Fibroblast of skin of left biceps (primary cell): ENCODE data around the gene UBA5.
A peak's percentile ranks its signal among the peaks of the same experiment; 100 is the strongest.
"Not testable (repeated sequence)": the region's sequence is repeated elsewhere in the genome, so short reads cannot be mapped to it uniquely, and the experiment has no call there.

ENCODE experiments used
- DNase-seq, 2 experiments: peaks; one replicate each; pipeline ENCODE4 v3.0.0-alpha.2; 2013; ENCODE audit warnings: low read depth in 2 of 2

The UBA5 gene

DNA sequence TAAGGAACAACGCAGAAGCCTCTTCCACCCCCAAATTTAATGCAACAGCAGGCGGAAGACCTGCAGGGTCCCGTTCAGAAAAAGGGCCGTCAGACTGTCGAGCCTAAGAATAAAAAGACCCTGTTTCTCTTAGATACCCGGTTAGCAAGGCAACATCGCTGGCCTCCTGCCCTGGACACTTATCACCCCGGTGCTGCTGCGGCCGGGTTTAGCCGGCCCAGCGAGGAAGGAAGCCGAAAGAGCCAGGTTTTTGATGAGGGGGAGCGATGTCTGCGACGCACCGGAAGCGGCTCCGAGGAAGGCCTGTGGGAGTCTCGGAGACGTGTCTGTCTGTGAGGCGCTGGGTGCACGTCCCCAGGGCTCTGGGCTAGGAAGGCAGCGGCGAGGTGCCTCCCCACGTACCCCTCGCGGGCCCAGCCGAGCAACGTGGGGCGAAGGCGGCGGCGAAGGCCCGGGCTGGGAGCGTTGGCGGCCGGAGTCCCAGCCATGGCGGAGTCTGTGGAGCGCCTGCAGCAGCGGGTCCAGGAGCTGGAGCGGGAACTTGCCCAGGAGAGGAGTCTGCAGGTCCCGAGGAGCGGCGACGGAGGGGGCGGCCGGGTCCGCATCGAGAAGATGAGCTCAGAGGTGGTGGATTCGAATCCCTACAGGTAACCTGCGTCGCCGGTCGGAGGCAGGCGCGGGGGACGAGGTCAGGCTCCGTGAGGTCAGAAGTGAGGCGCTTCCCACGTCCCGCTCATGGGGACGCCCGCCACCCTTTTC, at the start of gene UBA5:
TSS of gene UBA5 (plus strand) at position 278 of the 759 bp plus-strand sequence. CDS start at position 487, 209 bp downstream.
- no peak for DNase-seq

DNA sequence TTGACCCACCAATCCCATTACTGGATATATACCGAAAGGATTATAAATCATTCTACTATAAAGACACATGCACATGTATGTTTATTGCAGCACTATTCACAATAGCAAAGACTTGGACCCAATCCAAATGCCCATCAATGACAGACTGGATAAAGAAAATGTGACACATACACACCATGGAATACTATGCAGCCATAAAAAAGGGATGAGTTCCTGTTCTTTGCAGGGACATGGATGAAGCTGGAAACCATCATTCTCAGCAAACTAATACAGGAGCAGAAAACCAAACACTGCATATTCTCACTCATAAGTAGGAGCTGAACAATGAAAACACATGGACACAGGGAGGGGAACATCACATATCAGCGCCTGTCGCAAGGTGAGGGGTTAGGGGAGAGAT, 44.8 kb upstream of the UBA5 start:
- not testable (repeated sequence) for DNase-seq

DNA sequence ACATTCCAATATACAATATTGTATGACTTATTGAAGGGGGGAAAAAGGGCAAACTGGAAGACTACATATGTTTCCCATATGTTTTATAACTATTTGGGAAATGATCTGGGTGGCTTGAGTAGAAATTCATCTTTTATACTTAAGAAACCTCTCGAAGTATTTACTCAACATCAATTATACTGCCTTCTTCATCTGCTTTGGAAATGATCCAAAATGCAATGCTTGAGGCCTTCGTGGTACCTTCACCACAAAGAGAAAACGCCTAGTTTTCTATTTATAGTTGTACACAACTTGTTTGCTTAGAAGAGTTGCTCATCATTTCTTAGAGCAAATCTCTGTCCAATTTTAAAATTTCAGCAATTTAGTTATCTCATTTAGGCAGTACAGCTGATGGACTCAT, 44.2 kb upstream of the UBA5 start:
- peak in 1 of 2 experiments; percentile 58 for DNase-seq

DNA sequence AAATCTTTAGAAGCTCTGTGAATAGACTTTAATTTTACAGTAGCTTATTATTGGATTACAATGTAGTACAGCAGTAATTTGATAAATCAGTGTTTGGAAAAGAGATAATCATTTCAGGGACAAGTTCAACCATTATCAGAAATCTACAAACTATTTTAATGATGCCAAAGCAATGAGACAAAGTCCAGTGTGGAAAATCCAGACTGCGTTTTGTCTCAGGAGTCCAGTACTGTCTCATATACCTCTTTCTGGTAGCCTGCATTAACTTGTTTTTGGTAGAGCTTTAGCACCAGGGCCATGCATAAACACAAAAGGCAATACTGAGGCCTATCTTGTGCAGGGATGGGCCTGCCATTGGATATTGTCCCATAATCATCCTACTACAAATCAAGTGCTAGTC, 43.3 kb upstream of the UBA5 start:
- no peak for DNase-seq

DNA sequence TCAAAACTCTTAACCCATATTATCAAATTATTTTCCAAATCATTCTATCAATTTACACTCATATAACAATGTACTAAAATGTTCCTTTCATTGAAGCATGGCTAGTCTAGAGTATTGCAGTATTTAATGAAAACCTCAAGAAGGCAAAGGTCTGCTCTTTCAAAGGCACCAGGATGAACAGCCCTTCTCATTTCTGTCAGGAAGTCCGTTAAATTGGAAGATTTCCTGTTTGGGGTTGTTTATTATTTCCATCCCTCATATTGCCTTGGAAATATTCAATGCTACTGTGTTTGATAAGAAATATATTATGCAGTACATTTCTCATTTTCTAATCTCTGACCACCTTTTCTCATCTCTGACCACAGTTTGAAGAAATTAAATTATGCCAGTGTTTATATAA, 38.0 kb upstream of the UBA5 start:
- no peak for DNase-seq

DNA sequence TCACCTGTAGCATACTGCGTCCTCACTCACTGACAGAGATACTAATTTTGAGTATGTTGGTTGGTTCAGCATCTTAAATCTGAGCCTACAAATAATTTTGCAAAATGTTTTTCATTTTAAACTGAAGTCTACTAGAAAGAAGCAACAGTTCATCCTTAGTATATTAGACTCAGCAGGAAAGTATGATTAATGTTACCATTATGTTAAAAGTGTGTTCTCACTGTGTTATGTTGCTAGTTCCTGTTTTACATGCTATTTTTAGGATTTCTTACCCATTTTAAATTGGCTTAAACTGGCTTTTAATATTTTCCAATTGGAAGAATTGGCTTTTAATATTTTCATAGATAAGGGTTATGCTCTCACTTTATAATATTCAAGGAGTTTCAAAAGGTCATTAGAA, 37.4 kb upstream of the UBA5 start:
- DNase-seq: no peak

DNA sequence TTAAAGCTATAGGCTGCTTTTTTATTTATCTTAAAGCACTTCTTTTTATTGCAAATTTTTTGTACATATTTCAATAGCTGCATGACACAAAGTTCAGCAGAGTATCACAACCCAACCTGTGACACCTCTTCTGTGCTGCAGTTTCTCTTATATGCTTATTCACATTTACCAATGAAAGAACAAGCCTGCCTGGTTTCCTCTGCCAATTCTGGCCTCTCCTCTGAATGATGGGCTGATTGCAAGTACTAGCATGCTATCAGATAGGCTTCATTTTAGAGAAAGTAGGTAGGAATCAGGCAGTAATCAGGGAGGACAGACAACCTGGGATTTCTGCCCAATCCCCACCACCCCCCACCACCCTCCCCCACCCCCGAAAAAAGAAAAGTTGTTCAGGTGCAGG, 36.5 kb upstream of the UBA5 start:
- no peak for DNase-seq

DNA sequence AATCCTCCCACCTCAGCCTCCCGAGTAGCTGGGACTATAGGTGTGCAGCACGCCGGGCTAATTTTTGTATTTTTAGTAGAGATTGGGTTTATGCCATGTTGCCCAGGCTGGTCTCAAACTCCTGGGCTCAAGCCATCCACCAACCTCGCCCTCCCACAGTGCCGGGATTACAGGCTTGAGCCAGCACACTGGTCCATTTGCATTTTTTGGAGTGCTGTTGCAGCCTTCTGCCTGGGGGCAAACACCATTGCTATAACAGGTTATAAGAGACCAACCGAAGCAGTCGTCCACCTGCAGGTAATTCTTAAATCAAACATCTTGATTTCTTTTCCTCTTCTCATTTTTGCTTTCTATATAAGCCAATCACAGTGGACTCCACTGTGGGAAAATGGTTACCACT, 35.3 kb upstream of the UBA5 start:
- no peak for DNase-seq

DNA sequence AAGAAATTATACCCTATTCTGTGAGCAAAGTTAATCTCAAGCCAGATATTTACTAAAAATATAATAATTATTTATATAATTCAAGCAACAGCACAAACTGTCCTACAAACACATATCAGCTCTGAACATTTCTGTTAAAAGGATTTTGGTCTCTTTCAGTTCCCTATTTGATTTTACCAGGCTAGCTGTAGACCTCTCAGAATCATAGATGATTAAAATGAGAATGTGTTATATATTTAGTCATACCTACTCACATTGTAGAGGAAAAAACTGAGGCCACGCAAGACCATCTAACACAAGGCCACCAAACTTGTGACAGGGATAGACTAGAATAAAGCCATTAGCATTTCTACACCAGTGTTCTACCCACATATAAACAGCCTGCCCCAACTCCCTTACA, 34.5 kb upstream of the UBA5 start:
- no peak for DNase-seq

DNA sequence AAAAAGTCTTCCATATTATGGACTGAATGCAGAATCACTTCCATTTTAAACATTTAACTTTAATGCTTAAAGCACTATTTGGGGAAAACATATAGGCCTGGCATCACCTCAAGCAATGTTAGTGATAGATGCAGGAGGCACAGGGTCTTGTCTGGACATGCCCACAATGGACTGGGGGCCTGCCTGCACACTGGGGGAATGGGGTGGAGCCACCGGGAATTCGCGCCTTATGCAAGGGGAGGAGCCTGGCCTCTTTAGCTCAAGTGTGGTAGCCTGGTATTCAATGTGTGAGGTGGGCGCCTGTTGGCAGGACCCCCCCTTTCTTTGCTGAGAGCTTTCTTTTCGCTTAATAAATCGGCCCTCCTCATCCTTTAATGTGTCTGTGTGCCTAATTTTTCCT, 33.2 kb upstream of the UBA5 start:
- no peak for DNase-seq

DNA sequence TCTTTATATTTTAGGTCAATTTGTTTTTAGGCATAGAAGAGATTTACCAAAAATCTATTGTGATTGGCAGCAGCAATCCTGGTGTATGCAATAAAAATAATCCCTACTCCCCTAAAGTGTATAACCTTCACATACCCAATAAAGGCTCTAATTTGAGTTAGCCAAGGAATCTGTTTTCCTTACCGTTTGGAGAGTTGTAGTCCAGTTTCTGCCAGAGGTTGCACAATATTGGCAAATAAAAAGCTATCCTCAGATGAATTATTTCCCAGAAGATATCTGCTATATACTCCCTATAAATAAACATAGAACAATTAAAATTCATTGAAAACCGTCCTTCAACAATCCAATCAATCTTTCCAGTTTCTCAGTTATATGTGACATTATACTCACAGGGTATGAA, 32.0 kb upstream of the UBA5 start:
- no peak for DNase-seq

DNA sequence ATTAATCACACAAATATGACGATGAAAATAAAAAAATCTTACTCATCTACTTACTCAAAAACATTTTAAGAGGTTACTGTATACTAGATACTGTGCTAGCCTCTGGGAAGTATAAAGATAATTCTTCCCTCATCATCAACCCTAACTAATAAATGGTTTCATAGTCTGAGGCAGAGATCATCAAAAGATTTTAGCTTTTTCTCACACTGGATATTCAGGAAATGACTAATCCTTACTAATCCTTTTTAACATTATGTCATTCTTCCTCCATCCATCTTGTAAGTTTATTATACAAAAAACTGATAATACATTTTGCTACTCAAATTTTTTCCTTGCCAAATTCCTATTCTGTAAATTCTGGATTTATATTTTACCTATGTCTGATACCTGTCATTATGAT, 30.2 kb upstream of the UBA5 start:
- DNase-seq: peak; percentile 23 to 32

DNA sequence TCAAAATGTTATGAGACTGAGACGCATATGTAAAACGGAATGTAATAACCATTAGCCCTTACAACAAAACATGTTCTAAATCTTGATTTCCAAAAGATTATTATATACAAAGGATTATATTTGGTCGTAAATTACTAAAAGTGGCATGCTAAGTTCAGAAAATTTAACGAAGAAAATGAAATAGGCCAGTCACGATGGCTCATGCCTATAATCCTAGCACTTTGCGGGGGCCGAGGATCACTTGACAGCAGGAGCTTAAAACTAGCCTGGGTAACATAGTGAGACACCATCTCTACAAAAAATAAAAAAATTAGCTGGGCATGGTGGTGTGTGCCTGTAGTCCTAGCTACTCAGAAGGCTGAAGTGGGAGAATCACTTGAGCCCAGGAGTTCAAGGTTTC, 29.5 kb upstream of the UBA5 start:
- no peak for DNase-seq

DNA sequence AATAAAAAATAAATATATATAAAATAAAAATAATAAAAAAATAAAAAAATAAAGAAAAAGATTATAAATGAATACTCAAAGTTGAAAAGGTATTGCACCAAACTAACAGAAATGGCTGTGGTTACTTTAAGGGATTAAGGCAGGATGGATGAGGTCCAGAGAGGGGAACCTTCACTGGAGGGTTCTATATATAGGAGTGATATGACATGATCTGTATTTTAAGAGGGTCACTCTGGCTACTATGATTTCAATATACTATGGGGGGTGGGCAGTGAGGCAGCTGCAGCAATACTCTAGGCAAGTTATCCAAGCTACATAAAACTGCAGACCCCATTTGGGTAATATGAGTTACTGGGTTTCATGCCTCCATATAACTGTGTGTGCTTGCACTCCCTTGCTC, 25.1 kb upstream of the UBA5 start:
- DNase-seq: no peak

DNA sequence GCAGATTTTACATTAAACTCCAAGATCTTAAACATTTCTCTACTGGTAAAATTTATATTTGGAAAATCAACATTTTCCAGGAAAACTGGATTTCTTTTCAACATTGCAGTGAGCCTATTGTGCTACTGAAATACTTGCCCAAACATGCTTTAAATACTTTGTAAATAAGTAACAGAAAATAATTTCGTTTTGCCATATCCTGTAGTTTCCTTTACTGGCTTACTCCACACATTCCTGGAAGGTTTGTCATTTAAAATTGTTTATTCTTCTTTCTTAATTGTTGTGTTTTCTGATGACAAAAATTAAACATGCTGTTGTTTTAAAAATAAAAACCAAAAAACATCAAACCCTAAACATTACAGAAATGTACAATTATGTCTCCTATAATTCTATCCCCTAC, 22.5 kb upstream of the UBA5 start:
- no peak for DNase-seq

DNA sequence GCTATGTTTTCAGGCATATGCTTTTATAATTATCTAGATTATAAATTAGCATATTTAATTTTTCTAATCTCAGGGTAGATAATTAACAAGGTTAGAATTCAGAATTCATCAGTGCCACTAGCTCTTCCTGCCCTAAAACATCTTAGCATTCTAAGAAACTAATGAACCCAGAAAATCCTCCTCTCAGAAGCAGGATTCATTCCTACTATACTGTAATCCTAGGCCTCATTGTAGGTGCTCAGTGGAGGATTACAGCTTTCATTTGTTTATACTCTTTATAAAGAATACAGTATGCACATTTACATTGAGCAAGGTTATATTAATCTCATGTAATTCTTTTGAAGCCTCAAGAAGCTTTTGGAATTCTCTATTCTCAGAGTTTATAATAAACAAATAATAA, 21.4 kb upstream of the UBA5 start:
- DNase-seq: no peak

DNA sequence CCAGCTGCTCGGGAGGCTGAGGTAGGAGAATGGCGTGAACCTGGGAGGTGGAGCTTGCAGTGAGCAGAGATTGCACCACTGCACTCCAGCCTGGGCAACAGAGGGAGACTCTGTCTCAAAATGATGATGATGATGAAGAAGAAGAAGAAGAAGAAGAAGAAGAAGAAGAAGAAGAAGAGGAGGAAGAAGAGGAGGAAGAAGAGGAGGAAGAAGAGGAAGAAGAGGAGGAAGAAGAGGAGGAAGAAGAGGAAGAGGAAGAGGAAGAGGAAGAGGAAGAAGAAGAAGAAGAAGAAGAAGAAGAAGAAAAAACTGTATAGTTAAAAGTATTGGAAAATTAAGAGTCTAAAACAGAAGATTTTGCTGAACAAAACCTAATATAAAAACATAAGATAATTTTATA, 18.7 kb upstream of the UBA5 start:
- not testable (repeated sequence) for DNase-seq

DNA sequence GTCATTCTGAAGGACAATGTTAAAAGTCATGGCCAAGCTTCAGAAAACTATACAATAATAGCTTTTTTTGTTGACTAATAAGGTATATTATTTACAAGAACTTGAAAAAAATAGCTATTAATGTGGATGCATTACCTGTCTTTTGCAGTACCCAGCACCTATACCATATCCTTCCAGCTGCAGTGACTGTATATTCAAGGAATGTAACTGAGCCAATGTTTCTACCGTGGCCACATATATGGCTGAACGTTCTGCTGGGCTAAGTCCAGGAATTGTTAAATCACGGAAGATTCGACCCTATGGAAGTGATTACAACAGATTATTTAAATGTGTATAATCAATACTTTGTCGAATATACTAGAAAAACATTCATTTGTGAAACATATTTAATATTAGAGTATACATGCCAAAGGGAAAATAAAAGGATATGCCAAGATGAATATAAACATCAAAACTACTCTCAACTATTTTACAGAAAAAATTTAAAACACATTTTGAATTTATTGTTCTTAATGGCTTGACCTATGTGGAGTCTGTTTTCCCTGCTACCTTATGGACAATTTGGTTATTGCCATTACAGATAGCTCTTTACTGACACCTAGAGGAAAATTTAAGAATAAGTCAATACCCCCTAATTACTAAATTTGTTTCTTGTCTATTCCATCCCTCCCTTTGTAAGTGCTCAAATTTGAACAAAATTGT, 18.1 kb upstream of the UBA5 start:
- no peak for DNase-seq

DNA sequence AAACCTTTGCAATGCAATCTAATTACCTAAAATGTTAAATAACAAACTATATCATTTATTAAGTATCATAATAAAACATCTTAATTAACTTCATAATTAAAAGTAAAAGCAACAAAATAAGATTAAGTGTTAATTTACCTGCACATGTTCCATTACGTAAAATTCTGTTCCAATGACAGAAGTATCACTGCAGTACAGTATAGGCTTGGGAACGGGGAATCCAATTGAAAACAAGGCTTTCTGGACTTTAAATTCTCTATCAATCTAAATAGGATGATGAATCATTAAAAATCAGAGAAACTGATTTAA, 17.6 kb upstream of the UBA5 start:
- DNase-seq: no peak

DNA sequence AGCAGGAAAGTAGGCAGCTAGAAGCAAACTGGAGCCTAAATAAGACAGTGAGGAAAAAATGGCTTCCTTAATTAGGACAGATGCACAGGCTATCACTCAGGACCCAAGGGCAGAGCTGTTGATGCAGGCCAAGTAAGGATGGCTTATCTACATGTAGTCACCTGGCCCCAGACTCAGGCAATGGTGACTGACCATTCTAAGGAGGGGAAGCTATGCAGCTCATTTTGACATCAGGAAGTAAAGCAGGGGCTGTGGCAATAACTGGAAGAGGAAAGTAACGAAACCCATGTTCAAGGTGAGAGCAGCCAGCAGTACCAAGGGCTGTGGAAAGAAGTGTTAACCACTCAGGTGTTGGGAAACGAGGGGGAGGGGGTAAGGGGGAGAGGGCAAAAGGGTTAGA, 16.8 kb upstream of the UBA5 start:
- DNase-seq: no peak

DNA sequence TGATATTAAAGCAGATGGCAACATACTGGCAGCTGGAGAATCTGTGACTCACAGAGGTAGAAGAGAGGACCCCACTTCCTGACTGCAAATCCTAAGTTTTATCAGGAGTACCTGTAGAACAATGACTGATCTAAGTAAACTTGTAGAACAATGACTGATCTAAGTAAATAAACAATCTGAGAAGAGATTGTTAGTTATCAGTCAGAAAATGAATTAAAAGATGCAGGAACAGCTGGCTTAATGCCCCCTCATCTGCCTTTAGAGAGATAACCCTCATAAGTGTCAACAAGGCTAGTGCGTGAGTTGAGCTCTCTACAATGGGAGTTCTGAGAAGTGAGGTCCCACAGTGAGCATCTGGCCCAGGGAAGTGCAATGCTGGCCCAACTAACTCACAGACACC, 15.1 kb upstream of the UBA5 start:
- no peak for DNase-seq

DNA sequence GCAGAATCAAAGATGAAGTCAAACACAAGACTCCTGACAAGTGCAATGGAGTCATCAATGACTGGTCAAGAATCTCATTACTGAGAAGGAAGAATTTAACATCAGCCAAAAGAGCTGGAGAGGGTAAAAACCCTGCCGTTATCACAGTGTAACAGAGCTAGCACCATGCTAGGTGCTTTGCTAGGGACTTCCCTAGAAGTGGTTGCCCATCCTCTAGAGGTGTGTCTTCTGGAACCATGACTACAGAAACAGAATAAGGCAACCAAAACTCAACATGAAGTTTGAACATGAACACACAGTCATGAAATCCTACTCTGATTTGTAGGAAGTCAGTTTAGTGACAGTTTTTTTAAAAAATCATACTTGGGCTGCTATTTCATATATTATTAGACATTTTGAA, 10.0 kb upstream of the UBA5 start:
- no peak for DNase-seq

DNA sequence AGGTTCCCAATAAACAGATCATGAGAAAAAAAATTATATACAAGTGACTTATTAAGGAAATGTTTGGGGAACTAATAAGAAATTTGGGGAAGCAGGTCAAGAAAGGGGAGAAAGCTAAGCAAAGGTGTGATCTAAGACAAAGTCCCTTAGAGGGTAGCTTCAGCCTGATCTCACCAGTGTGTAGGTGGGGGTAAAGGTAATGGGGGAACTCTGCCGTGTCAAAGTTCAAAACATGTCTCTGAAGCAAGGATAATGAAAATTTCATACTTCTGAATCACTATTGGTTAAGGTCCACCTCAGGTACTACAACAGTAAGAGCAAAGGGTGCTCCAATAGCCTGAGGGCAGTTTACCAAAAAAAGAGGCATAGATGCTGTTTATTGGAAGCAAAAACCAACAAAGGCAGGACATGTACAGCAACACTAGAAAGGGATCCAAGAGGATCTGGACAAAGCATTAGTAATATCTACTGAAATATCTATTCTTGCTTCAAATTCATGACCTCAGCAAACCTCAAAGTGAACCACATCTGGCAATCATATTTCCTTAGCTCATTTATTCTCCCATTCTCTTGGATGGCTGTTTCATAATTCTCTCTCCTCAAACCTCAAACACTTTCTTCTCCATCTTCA, 7.4 kb upstream of the UBA5 start:
- no peak for DNase-seq
